HCT116 (cell line): ENCODE data around the gene GNB1. TPM values are rescaled to one million over a fixed set of nuclear protein-coding genes. Genes with fewer than 3 reads are reported as not detected.

ENCODE experiments used
- ATAC-seq: fragments of 200-7000 bp; cut with Tn5 transposase; 2 replicates; pipeline ENCODE4 v1.9.1; 2020; ENCODE audit warnings: mild to moderate bottlenecking, moderate library complexity
- Bru-seq: library from RNA; stranded (reverse); fragments of 400-500 nt; gene quantifications from one replicate; lab custom pipeline; 2021; lab: Mats Ljungman, UMichigan
- BruChase-seq, 2 experiments: library from RNA; stranded (reverse); fragments of 400-500 nt; gene quantifications; one replicate each; lab custom pipeline; 2021; lab: Mats Ljungman, UMichigan
- BruUV-seq: library from RNA; stranded (reverse); fragments of 400-500 nt; replicated peaks from 2 replicates; lab custom pipeline; 2021; lab: Mats Ljungman, UMichigan
- CTCF ChIA-PET: fragments of 300-600 bp; sonication (Branson Sonifier 250); formaldehyde crosslinking; loops from one replicate; lab custom pipeline; 2021; ENCODE audit warnings: antibody characterized with exemption; lab: Charles Lee
- POLR2A ChIA-PET: fragments of 300-600, 350-600 bp; sonication (Branson Sonifier 250); formaldehyde crosslinking; loops from one replicate; lab custom pipeline; 2021; ENCODE audit warnings: antibody characterized with exemption; lab: Charles Lee
- RAD21 ChIA-PET, 2 experiments: fragments of 300-600 bp; sonication (Branson Sonifier 250); formaldehyde crosslinking; loops; one replicate each; lab custom pipeline; 2023; ENCODE audit warnings: low total read pairs in 2 of 2; ENCODE audit not compliant: uncharacterized antibody in 2 of 2, unreplicated experiment in 2 of 2, low non-redundant PET in 1 of 2; lab: Charles Lee
- DNase-seq: peaks from one replicate; pipeline ENCODE4 v3.0.0-alpha.2; 2010; ENCODE audit warnings: low read depth, low spot score
- H2AFZ ChIP-seq: fragments of 200-600 bp; shearing (Covaris generic), sonication (generic); 2 replicates; pipeline ENCODE4 v1.6.1; 2017; ENCODE audit warnings: low read depth, mixed run types, mixed read lengths, antibody characterized with exemption, low read length; ENCODE audit not compliant: poor library complexity, severe bottlenecking
- H3K27ac ChIP-seq: 2 replicates; pipeline ENCODE4 v1.5.1; 2012; ENCODE audit warnings: low read depth, low read length
- H3K27me3 ChIP-seq: fragments of 200-600 bp; sonication (generic); 2 replicates; pipeline ENCODE4 v1.6.1; 2016; ENCODE audit warnings: mixed run types, low read length, mixed read lengths; ENCODE audit not compliant: insufficient read depth
- H3K36me3 ChIP-seq, 2 experiments: fragments of 200-500 bp in 1 of 2; fragments of 200-600 bp in 1 of 2; sonication (Bioruptor generic) in 1 of 2; sonication (generic) in 1 of 2; 2 replicates each; pipeline versions ENCODE4 v1.5.1 to v1.6.1; 2014 to 2016; ENCODE audit warnings: low read length in 2 of 2, inconsistent platforms in 1 of 2, mixed read lengths in 1 of 2, mixed run types in 1 of 2; ENCODE audit not compliant: insufficient read depth in 2 of 2, control insufficient read depth in 1 of 2
- H3K4me1 ChIP-seq, 2 experiments: fragments of 200-600 bp in 1 of 2; sonication (generic) in 1 of 2; 2 replicates each; pipeline versions ENCODE4 v1.5.1 to v1.6.1; 2012 to 2017; ENCODE audit warnings: low read length in 2 of 2, inconsistent platforms in 1 of 2, mild to moderate bottlenecking in 1 of 2, mixed read lengths in 1 of 2, mixed run types in 1 of 2, moderate library complexity in 1 of 2; ENCODE audit not compliant: insufficient read depth in 2 of 2, control insufficient read depth in 1 of 2
- H3K4me2 ChIP-seq: fragments of 200-600 bp; sonication (generic); 2 replicates; pipeline ENCODE4 v1.6.1; 2017; ENCODE audit warnings: mixed run types, low read length, mixed read lengths
- H3K4me3 ChIP-seq, 2 experiments: fragments of 200-600 bp in 1 of 2; sonication (generic) in 1 of 2; replicated peaks in 1 of 2; 2 replicates each; pipeline ENCODE4 v1.5.1; 2011 to 2016; ENCODE audit warnings: low read length in 2 of 2, control low read depth in 1 of 2, low read depth in 1 of 2, mild to moderate bottlenecking in 1 of 2, mixed read lengths in 1 of 2, mixed run types in 1 of 2
- H3K79me2 ChIP-seq: fragments of 200-600 bp; sonication (generic); 2 replicates; pipeline ENCODE4 v1.6.1; 2017; ENCODE audit warnings: mild to moderate bottlenecking, mixed run types, low read length, moderate library complexity, mixed read lengths; ENCODE audit not compliant: insufficient read depth
- H3K9ac ChIP-seq: fragments of 200-600 bp; sonication (generic); 2 replicates; pipeline ENCODE4 v1.6.1; 2016; ENCODE audit warnings: low read length, mixed read lengths
- H3K9me2 ChIP-seq: fragments of 200-600 bp; sonication (generic), shearing (Covaris generic); 2 replicates; pipeline ENCODE4 v1.6.1; 2017; ENCODE audit warnings: mixed run types, mild to moderate bottlenecking, moderate library complexity; ENCODE audit not compliant: insufficient read depth
- H3K9me3 ChIP-seq, 2 experiments: fragments of 200-500 bp in 1 of 2; fragments of 200-600 bp in 1 of 2; sonication (Bioruptor generic) in 1 of 2; sonication (generic) in 1 of 2; 2 replicates each; pipeline ENCODE4 v1.6.1; 2014 to 2017; ENCODE audit warnings: low read length in 2 of 2, mixed read lengths in 2 of 2, inconsistent platforms in 1 of 2, low read depth in 1 of 2, mild to moderate bottlenecking in 1 of 2, mixed run types in 1 of 2, moderate library complexity in 1 of 2; ENCODE audit not compliant: control insufficient read depth in 1 of 2, insufficient read depth in 1 of 2
- H4K20me1 ChIP-seq: fragments of 200-600 bp; sonication (generic), shearing (Covaris generic); 2 replicates; pipeline ENCODE4 v1.6.1; 2017; ENCODE audit warnings: mixed run types, mild to moderate bottlenecking, moderate library complexity; ENCODE audit not compliant: insufficient read depth
- EGR1 ChIP-seq: IDR thresholded peaks from 2 replicates; pipeline ENCODE4 v1.6.1; 2012; ENCODE audit warnings: low read depth
- FOSL1 ChIP-seq: IDR thresholded peaks from 2 replicates; pipeline ENCODE4 v1.6.1; 2012; ENCODE audit warnings: low read depth
- POLR2AphosphoS5 ChIP-seq: IDR thresholded peaks from 2 replicates; pipeline ENCODE4 v1.6.1; 2011; ENCODE audit warnings: mild to moderate bottlenecking, low read depth, low read length, moderate library complexity
- RAD21 ChIP-seq: IDR thresholded peaks from 2 replicates; pipeline ENCODE4 v1.6.1; 2012; ENCODE audit warnings: low read depth, mild to moderate bottlenecking
- SP1 ChIP-seq: IDR thresholded peaks from 2 replicates; pipeline ENCODE4 v1.6.1; 2012; ENCODE audit warnings: low read depth
- TCF7L2 ChIP-seq: IDR thresholded peaks from 2 replicates; pipeline ENCODE4 v1.7.0; 2011; ENCODE audit warnings: borderline replicate concordance, inconsistent platforms; ENCODE audit not compliant: insufficient read depth, insufficient read length; ENCODE audit errors: extremely low read depth
- YY1 ChIP-seq: IDR thresholded peaks from 2 replicates; pipeline ENCODE4 v1.6.1; 2011; ENCODE audit warnings: low read length, low read depth, moderate library complexity, mild to moderate bottlenecking; ENCODE audit not compliant: insufficient replicate concordance; ENCODE audit errors: extremely low read depth
- ZFX ChIP-seq: fragments of 450-650 bp; IDR thresholded peaks from 2 replicates; pipeline ENCODE4 v1.6.1; 2017
- ZNF274 ChIP-seq: fragments of 200-500 bp; sonication (Bioruptor generic); IDR thresholded peaks from 2 replicates; pipeline ENCODE4 v1.6.1; 2014; ENCODE audit warnings: mild to moderate bottlenecking, low read depth, low read length, inconsistent platforms
- intact Hi-C: fragments of 100-400 bp; cut with micrococcal nuclease; formaldehyde crosslinking; loops from 2 replicates; pipeline ENCODE4 v1.10.0; 2022
- long read RNA-seq: library from polyadenylated mRNA; unstranded; transcript quantifications from one replicate; pipeline ENCODE4 v2.0.0, GENCODE V29; 2021; ENCODE audit not compliant: unreplicated experiment
- polyA plus RNA-seq: library from polyadenylated mRNA; unstranded; fragments of >200 nt; gene quantifications from 2 replicates; pipeline ENCODE4 v1.2.1, GENCODE V29; 2012; ENCODE audit warnings: missing spikeins
- total RNA-seq: library from RNA; stranded (reverse); gene quantifications from one replicate; pipeline ENCODE4 v1.2.1, GENCODE V29; 2021; ENCODE audit not compliant: unreplicated experiment
- TF ChIP-seq, protein P1 (sequence below): IDR thresholded peaks from 2 replicates; pipeline ENCODE4 v1.6.1; 2012

The GNB1 gene
- total RNA-seq (371 TPM), Bru-seq, nascent RNA (percentile 91 among the genes with signal in this experiment), BruChase-seq, experiment 1, labeled RNA remaining after a 6-hour chase (percentile 94 among the genes with signal in this experiment), BruChase-seq, experiment 2, labeled RNA remaining after a 2-hour chase (percentile 91 among the genes with signal in this experiment)
- polyA plus RNA-seq: 424 and 488 TPM in 2 replicates
- long read RNA-seq, transcript GNB1-209 (11 exons, 3,145 nt): minor isoform, 163 of 1,205 reads
- long read RNA-seq, transcript GNB1-201 (12 exons, 3,132 nt): major isoform, 762 of 1,205 reads
- long read RNA-seq, partial matches to known transcripts: 114 of 1,205 reads
- long read RNA-seq, other reads (novel, unspliced or antisense): 163 of 1,205 reads

DNA sequence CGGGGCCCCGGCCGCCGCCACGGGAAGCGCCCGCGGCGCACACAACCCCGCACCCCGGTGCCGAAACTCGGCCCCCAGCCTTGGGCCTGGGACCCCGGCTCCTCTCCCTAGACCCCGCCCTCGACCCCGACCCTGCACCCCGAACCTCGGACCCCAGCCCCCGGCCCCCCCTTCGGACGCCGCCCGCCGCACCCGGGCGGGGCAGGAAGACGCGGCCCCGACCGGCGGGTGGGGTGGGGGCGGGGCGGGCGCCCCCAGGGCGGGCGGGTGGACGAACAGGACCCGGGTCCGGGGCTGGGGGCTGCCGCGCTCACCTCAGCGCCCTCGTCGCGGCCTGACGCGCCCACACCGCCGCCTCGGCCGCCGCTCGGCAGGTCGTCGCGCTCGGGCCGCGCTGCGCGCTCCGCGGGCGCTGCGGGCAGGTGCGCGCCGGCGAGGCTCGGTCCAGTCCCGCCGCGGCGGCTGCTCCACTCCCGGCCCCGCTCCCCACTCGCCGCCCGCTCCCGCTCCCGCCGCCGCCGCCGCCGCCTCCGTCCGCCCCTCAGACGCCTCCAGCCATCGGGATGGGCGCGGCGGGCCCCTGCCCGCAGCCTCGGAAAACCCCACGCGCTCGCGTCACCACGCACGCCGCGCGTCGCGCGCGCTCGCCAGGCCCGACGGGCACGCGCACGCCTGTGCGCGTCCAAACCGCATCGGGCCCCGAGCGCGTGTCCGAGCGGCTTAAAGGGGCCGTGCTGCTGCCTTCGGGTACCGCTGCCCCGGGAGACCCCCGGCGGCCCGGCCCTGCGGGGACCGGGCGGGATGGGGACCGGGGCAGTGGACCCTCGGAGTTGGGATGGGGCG lies at the start of gene GNB1:
GNB1 (minus strand) TSS at position 582 of the 843 bp plus-strand sequence. CDS start 65,634 bp downstream, outside the sequence.
- H3K4me2 ChIP-seq: peak within 1 kb of the TSS; percentile 84
- no peaks in the 10 kb centered on the region; a peak in 1 of 4 replicates for H3K36me3 ChIP-seq
- ChIA-PET CTCF (no interaction called here), RAD21 (no interaction called here), POLR2A (no interaction called here)
- ATAC-seq: peak; percentile 73
- H3K4me1 ChIP-seq: peaks cover 35 to 50% of the 10 kb centered on the region in 2 experiments
- H4K20me1 ChIP-seq: peaks cover 23% of the 10 kb centered on the region; the same call in 1 of the 2 replicates
- peak within 1 kb of the TSS; percentile 66 to 75 for H3K4me3 ChIP-seq
- H3K9me3 ChIP-seq: no peaks in the 10 kb centered on the region
- intact Hi-C loops: no loop called here
- peaks cover 45% of the 10 kb centered on the region for H3K79me2 ChIP-seq
- no peak within 1 kb of the TSS for H2AFZ ChIP-seq
- no TSS peak for BruUV-seq
- no peaks in the 10 kb centered on the region for H3K9me2 ChIP-seq
- peak within 1 kb of the TSS; percentile 81 for H3K9ac ChIP-seq
- peak; percentile 72 for DNase-seq
- peak within 1 kb of the TSS; percentile 69 for H3K27ac ChIP-seq
- peak; percentile 31 for TF ChIP-seq TCF7L2
- peak; percentile 77 for TF ChIP-seq POLR2AphosphoS5
- peak; percentile 37; the same call in 1 of the 2 replicates for TF ChIP-seq EGR1
- no peak for TF ChIP-seq ZNF274
- TF ChIP-seq ZFX: 0 out of 2 replicates have a peak, but pooled peaks have one; percentile 47
- no peak for TF ChIP-seq RAD21
- peak; percentile 85 for TF ChIP-seq YY1
- TF ChIP-seq, protein P1, sequence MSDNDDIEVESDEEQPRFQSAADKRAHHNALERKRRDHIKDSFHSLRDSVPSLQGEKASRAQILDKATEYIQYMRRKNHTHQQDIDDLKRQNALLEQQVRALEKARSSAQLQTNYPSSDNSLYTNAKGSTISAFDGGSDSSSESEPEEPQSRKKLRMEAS: peak; percentile 75
- peak; percentile 33; the same call in 1 of the 2 replicates for TF ChIP-seq SP1
- no peak for TF ChIP-seq FOSL1
- H3K27me3 ChIP-seq: no peaks in the 10 kb centered on the region
